RKO (cell line): ENCODE results near the gene TBX6.

Experiments
- DNase-seq: peaks from one replicate; pipeline ENCODE4 v3.0.0-alpha.2; 2016; ENCODE audit warnings: low spot score

The TBX6 gene

GRCh38 chr16:30113711-30114333 is 22.1 kb upstream of the TBX6 start:
- peak; percentile 64 for DNase-seq

GRCh38 chr16:30113031-30113710 is 21.4 kb upstream of the TBX6 start, which contains the start of gene GDPD3:
Gene GDPD3 (minus strand): TSS chr16:30113537. CDS start chr16:30113478, 59 bp downstream.
- no peak for DNase-seq

- DNase-seq, result peak; percentile 47
Measured at GRCh38 chr16:30112197-30113030, 20.7 kb upstream of the TBX6 start.

GRCh38 chr16:30110661-30111060 is 18.9 kb upstream of the TBX6 start:
- no peak for DNase-seq

DNA sequence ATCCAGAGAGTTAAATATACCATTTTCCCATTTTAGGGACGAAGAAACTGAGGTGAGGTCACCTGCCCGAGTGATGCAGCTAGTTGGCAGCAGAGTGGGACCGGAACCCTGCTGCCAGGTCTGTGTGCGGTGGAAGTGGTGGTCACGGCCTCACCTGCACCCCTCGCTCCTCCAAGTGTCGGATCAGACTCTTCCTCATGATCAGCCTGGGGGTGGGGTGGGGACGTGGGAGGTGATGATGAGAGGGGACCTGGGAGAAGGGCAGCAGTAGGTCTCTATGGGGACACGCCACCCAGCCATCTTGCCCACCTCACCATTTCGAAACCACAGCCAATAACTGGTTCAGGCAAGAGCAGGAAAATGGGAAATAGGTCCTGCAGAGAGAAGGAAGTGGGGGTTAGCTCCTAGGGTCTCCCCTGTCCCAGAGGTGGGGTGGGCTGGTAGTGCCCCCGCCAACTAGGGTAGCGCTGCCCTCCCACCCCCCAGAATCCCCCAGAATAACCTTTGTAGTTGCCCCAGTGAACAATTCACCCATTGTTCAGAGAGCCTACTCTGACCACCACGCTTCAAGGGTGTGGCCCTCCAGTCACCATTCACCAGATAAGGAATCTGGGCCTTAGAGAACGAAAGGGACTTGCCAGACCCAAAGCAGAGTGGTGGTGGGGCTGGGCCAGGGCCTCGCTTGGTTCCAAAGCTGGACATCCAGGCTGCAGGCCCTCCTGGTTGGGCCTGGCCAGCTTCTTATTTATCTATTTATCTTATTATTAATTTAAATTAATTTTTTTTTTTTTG is 16.5 kb upstream of the TBX6 start:
- no peak for DNase-seq

DNA sequence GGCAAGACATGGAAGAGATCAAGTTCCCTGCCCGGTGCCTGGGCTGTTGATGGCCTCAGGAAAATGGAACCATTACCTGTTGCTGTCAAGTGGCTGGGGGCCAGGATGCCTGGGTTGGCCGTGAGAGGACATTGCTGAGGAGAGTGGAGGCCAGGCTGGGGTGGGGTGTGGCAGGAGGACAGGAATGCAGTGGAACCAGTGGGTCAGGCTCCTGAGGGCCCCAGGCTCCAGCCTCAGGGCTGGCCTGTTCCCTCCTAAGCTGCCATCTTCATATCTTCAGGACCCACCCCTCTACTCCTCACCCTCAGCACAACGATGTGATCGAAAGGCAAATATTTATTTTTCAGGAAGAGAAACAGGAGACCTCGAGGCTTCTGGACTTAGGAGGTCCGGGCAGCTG is 12.8 kb upstream of the TBX6 start:
- DNase-seq, result no peak

- DNase-seq, result no peak
Measured at GRCh38 chr16:30104090-30104489, 12.4 kb upstream of the TBX6 start.

- no peak for DNase-seq
Measured at GRCh38 chr16:30096862-30097563, 5.3 kb upstream of the TBX6 start.

DNA sequence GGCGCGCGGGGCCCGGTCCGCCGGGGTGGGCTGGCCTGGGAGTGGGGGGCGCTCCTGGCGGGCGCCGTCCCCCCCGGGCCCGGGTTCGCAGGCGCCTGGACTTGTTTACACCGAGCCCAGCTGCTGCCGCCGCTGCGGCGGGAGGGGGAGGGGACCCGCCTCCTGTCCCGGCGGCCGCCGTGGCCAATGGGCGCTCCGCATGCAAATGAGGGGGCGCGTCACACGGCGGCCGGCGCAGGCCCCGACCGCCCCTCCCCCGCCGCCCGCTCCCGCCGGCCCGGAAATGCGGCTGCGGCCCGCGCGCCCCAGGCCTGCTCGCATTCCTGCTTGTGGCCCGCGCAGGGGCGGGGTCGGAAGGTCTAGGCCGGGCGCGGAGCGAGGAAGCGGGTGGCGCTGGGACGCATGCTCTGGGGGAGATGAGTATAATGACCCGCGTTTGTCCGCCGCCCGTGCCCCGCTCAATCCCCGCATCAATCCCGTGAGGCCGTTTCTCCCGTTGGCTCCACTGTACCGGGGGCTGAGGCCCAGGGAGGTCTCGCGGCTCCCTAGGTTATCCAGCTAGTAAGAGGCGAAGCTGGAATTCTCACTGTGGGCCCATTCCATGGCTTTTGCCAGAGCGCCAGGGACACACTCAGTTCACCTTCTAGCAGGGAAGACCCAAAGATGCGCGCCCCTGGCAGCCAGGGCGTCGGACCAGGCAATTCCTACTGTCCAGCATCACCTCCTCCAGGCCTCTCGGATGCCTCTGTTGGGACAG is 4.6 kb upstream of the TBX6 start, which contains the start of gene YPEL3:
Gene YPEL3 (minus strand): TSS at position 109 of the 757 bp plus-strand sequence. CDS start 731 bp downstream, outside the sequence.
- peak; percentile 90 for DNase-seq

- no peak for DNase-seq
Measured at GRCh38 chr16:30095166-30096078, 3.7 kb upstream of the TBX6 start.

DNA sequence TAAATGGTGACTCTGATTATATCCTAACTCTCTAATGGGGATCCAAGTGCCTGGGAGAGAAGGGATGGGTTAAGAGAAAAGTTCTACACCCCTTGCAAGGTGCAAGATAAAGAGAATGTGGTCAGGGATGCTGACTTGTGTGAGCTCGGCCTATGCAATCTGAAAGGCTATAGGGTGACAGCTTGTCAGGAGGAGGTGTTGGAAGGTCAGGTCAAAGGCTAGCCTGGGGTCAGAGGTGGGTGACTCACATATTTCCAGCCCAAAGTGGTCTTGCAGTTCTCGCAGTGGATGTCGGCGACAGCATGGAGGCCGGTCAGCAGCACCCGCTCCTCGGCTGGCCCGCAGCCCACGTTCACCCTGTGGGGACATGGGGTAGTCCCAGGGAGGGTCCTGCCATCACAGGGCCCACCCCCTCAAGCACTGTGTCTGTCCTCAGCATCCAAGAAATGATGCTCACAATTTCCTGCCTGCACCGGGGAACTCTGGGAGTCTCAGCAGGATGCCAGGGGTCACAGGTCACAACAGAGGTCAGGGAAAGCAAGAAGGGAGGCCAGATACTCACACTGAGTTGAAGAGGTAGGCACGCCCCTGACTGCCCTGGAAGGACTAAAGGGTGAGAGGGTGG is 2.9 kb upstream of the TBX6 start:
- no peak for DNase-seq

DNA sequence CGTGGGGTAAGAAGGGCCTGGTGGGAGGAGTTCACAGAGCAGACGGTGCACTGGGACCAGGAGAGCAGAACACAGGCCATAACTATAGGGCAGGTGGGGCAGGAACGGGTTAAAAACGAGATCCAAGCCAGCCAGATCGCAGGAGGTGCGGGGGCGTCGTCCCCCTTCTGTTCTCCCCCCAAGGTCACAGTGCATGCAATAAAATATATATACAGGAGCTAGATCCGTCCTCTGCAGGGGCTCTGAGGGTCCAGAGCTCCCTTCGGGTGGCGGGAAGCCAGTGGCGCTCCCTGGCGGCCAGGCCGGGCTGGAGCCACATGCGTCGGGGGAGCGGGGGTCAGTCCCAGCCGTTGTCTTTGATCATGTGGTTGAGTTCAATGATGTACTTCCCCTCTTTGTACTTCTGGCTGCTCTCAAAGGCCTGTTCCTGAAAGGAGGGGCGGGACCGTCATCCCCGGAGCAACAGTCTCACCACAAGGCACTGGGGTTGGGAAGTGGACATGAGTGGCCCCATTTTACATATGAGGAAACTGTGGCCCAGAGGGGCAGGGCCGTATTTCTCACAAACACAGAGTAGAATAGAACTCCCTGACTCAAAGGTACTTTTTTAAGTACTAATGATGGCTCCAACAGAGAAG is 768 bp upstream of the TBX6 start:
- peak; percentile 92 for DNase-seq

- DNase-seq, result no peak
Measured at GRCh38 chr16:30090610-30091331, 953 bp downstream of the TBX6 start.

- no peak for DNase-seq
Measured at GRCh38 chr16:30088832-30089624, 2.7 kb downstream of the TBX6 start.

- no peak for DNase-seq
Measured at GRCh38 chr16:30088237-30088831, 3.4 kb downstream of the TBX6 start.

DNA sequence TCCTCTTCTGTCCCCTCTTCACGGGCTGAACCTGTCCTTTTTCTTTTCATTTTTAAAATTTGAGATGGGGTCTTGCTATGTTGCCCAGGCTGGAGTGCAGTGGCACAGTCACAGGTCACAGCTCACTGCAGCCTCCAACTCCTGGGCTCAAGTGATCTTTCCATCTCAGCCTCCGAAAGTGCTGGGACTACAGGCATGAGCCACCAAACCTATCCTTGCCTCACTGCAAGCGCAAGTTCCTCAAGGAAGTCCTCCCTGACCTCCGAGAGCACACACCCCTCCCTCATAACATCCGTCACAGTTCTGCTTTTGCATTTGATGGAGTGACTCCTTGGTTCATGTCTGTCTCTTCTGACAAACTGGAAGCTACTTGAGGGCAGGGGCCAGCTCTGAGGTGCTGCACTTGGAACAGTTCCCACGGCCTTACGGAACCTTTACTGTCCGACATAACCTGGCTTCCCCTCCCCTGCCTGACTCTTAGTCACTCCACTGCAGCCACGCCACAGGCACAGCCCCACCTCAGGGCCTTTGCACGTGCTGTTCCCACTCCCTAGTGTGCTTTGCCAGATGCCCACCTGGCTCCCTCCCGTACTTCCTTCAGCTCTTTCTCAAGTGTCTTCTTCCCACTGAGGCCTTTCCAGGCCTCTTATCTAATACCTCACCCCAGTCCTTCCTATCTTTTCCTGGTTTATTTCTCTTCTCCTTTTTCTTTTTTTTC is 4.4 kb downstream of the TBX6 start:
- DNase-seq, result no peak
